Pulmonary artery endothelial cell (primary cell): Measurements from ENCODE around the gene PET100. TPM values are rescaled to one million over a fixed set of nuclear protein-coding genes. Genes with fewer than 3 reads are reported as not detected.

Source experiments
- DNase-seq: peaks from one replicate; pipeline ENCODE4 v3.0.0-alpha.2; 2011; ENCODE audit warnings: low read depth, low spot score
- total RNA-seq: library from RNA; depleted of rRNA; stranded (reverse); fragments of >200 nt; gene quantifications from 2 replicates; pipeline ENCODE4 v1.2.3, GENCODE V29; 2014

PET100 gene
- total RNA-seq: 19.3 and 28.9 TPM in 2 replicates

- DNase-seq: peak; percentile 96
Measured at GRCh38 chr19:7629347-7630054, at the start of gene PET100, which contains the start of gene XAB2. TSS of gene PET100 (plus strand) at chr19:7629793. CDS start at chr19:7629834, 41 bp downstream. TSS of gene XAB2 (minus strand) at chr19:7629545. CDS start at chr19:7629527, 18 bp downstream.

- no peak for DNase-seq
Measured at GRCh38 chr19:7582446-7582845, 47.1 kb upstream of the PET100 start.

- no peak for DNase-seq
Measured at GRCh38 chr19:7589822-7590221, 39.8 kb upstream of the PET100 start.

- DNase-seq: no peak
Measured at GRCh38 chr19:7590256-7590655, 39.3 kb upstream of the PET100 start.

GRCh38 chr19:7595466-7596133, 34.0 kb upstream of the PET100 start, which contains the start of gene CAMSAP3:
TSS of gene CAMSAP3 (plus strand) at chr19:7595863. CDS start at chr19:7596003, 140 bp downstream.
- no peak for DNase-seq

GRCh38 chr19:7596211-7596937, 33.2 kb upstream of the PET100 start:
- DNase-seq: no peak

- no peak for DNase-seq
Measured at GRCh38 chr19:7597689-7598088, 31.9 kb upstream of the PET100 start.

GRCh38 chr19:7598180-7598579, 31.4 kb upstream of the PET100 start:
- no peak for DNase-seq

GRCh38 chr19:7600721-7601120, 28.9 kb upstream of the PET100 start:
- DNase-seq: no peak

- DNase-seq: no peak
Measured at GRCh38 chr19:7602240-7602934, 27.2 kb upstream of the PET100 start.

- no peak for DNase-seq
Measured at GRCh38 chr19:7602935-7603497, 26.6 kb upstream of the PET100 start.

GRCh38 chr19:7603919-7604318, 25.7 kb upstream of the PET100 start:
- DNase-seq: no peak

- DNase-seq: no peak
Measured at GRCh38 chr19:7605490-7606222, 23.9 kb upstream of the PET100 start.

- DNase-seq: no peak
Measured at GRCh38 chr19:7606289-7606688, 23.3 kb upstream of the PET100 start.

- no peak for DNase-seq
Measured at GRCh38 chr19:7607212-7607873, 22.2 kb upstream of the PET100 start.

GRCh38 chr19:7607874-7608560, 21.6 kb upstream of the PET100 start:
- no peak for DNase-seq

GRCh38 chr19:7610491-7611240, 18.9 kb upstream of the PET100 start:
- no peak for DNase-seq

GRCh38 chr19:7611541-7612279, 17.9 kb upstream of the PET100 start:
- no peak for DNase-seq
